SK-N-SH treated with all-trans-retinoic acid at 6 μM for 48 hours (cell line): ENCODE results near the gene GGA2.

Source experiments
- ATAC-seq: fragments of 200-7000 bp; cut with Tn5 transposase; 3 replicates; pipeline ENCODE4 v1.9.1; 2020; ENCODE audit warnings: mild to moderate bottlenecking, moderate library complexity
- ARNTL ChIP-seq: fragments of 450-650 bp; formaldehyde crosslinking; IDR thresholded peaks from 2 replicates; pipeline ENCODE4 v1.5.0; 2020; ENCODE audit warnings: low read depth, mild to moderate bottlenecking, moderate library complexity, borderline replicate concordance
- BACH2 ChIP-seq: fragments of 250-450 bp; sonication (Bioruptor Pico); IDR thresholded peaks from 2 replicates; pipeline ENCODE4 v1.9.0; 2021; ENCODE audit warnings: mild to moderate bottlenecking, borderline replicate concordance
- CREB5 ChIP-seq: fragments of 250-450 bp; sonication (Bioruptor Pico); IDR thresholded peaks from 2 replicates; pipeline ENCODE4 v1.5.1; 2020; ENCODE audit warnings: low read depth, mild to moderate bottlenecking, moderate library complexity
- CSDC2 ChIP-seq: fragments of 250-450 bp; sonication (Bioruptor Pico); IDR thresholded peaks from 2 replicates; pipeline ENCODE4 v1.5.0; 2020; ENCODE audit warnings: mild to moderate bottlenecking, moderate library complexity
- CSRNP3 ChIP-seq: fragments of 250-450 bp; sonication (Bioruptor Pico); IDR thresholded peaks from 2 replicates; pipeline ENCODE4 v1.5.1; 2021; ENCODE audit warnings: mild to moderate bottlenecking, moderate library complexity
- ESRRG ChIP-seq: fragments of 250-450 bp; sonication (Bioruptor Pico); IDR thresholded peaks from 2 replicates; pipeline ENCODE4 v1.6.1; 2021; ENCODE audit warnings: mild to moderate bottlenecking
- GLIS3 ChIP-seq: fragments of 250-450 bp; sonication (Bioruptor Pico); IDR thresholded peaks from 2 replicates; pipeline ENCODE4 v1.5.0; 2020; ENCODE audit warnings: mild to moderate bottlenecking, moderate library complexity
- ISL1 ChIP-seq: fragments of 250-450 bp; sonication (Bioruptor Pico); IDR thresholded peaks from 2 replicates; pipeline ENCODE4 v2.1.2; 2022; ENCODE audit warnings: mild to moderate bottlenecking, moderate library complexity
- PATZ1 ChIP-seq: fragments of 250-450 bp; sonication (Bioruptor Pico); IDR thresholded peaks from 2 replicates; pipeline ENCODE4 v1.8.0; 2020; ENCODE audit warnings: mild to moderate bottlenecking, moderate library complexity, borderline replicate concordance
- RARB ChIP-seq: fragments of 250-450 bp; sonication (Bioruptor Pico); IDR thresholded peaks from 2 replicates; pipeline ENCODE4 v1.8.0; 2021; ENCODE audit warnings: mild to moderate bottlenecking, moderate library complexity
- SNAI2 ChIP-seq: fragments of 250-450 bp; sonication (Bioruptor Pico); IDR thresholded peaks from 2 replicates; pipeline ENCODE4 v1.5.0; 2020; ENCODE audit warnings: mild to moderate bottlenecking, moderate library complexity
- TOX ChIP-seq: fragments of 250-450 bp; sonication (Bioruptor Pico); IDR thresholded peaks from 2 replicates; pipeline ENCODE4 v1.8.0; 2021; ENCODE audit warnings: mild to moderate bottlenecking, moderate library complexity, borderline replicate concordance
- TSHZ2 ChIP-seq: fragments of 250-450 bp; sonication (Bioruptor Pico); IDR thresholded peaks from 2 replicates; pipeline ENCODE4 v1.5.0; 2020; ENCODE audit warnings: mild to moderate bottlenecking, moderate library complexity
- ZC3H10 ChIP-seq: fragments of 250-450 bp; sonication (Bioruptor Pico); IDR thresholded peaks from 2 replicates; pipeline ENCODE4 v1.5.1; 2021; ENCODE audit warnings: mild to moderate bottlenecking, moderate library complexity
- ZFP3 ChIP-seq: fragments of 250-450 bp; sonication (Bioruptor Pico); IDR thresholded peaks from 2 replicates; pipeline ENCODE4 v1.5.0; 2020; ENCODE audit warnings: mild to moderate bottlenecking, moderate library complexity
- ZFP30 ChIP-seq: fragments of 450-650 bp; formaldehyde crosslinking; IDR thresholded peaks from 2 replicates; pipeline ENCODE4 v1.5.0; 2022; ENCODE audit warnings: mild to moderate bottlenecking, moderate library complexity
- ZNF70 ChIP-seq: fragments of 450-650 bp; formaldehyde crosslinking; IDR thresholded peaks from 2 replicates; pipeline ENCODE4 v1.5.0; 2020; ENCODE audit warnings: mild to moderate bottlenecking, moderate library complexity
- ZNF8 ChIP-seq: fragments of 450-650 bp; formaldehyde crosslinking; IDR thresholded peaks from 2 replicates; pipeline ENCODE4 v1.5.0; 2020; ENCODE audit warnings: mild to moderate bottlenecking, moderate library complexity

Gene GGA2

GRCh38 chr16:23554536-23554935, 44.2 kb upstream of the GGA2 start:
- no peak for ATAC-seq
- no peak for TF ChIP-seq TOX (CRISPR knock-in tag)
- no peak for TF ChIP-seq CSDC2 (CRISPR knock-in tag)
- no peak for TF ChIP-seq ZFP3
- TF ChIP-seq CREB5 (CRISPR knock-in tag) = no peak
- TF ChIP-seq SNAI2 = no peak
- no peak for TF ChIP-seq ZNF8 (CRISPR knock-in tag)
- TF ChIP-seq ARNTL (CRISPR knock-in tag) = no peak
- TF ChIP-seq GLIS3 (CRISPR knock-in tag) = no peak
- no peak for TF ChIP-seq ZC3H10 (CRISPR knock-in tag)
- no peak for TF ChIP-seq ISL1 (CRISPR knock-in tag)
- no peak for TF ChIP-seq ZFP30 (CRISPR knock-in tag)
- no peak for TF ChIP-seq TSHZ2 (CRISPR knock-in tag)

- no peak for ATAC-seq
- TF ChIP-seq RARB (CRISPR knock-in tag) = no peak
- no peak for TF ChIP-seq TSHZ2 (CRISPR knock-in tag)
- TF ChIP-seq GLIS3 (CRISPR knock-in tag) = no peak
- no peak for TF ChIP-seq ARNTL (CRISPR knock-in tag)
- no peak for TF ChIP-seq PATZ1 (CRISPR knock-in tag)
- no peak for TF ChIP-seq ZNF70 (CRISPR knock-in tag)
- no peak for TF ChIP-seq ZFP30 (CRISPR knock-in tag)
- no peak for TF ChIP-seq ZC3H10 (CRISPR knock-in tag)
Measured at GRCh38 chr16:23552161-23552560, 41.9 kb upstream of the GGA2 start.

GRCh38 chr16:23549938-23550337, 39.6 kb upstream of the GGA2 start:
- ATAC-seq = no peak
- TF ChIP-seq BACH2 (CRISPR knock-in tag) (no peak), CSRNP3 (CRISPR knock-in tag) (no peak), ZC3H10 (CRISPR knock-in tag) (no peak), ZFP3 (no peak), ZNF70 (CRISPR knock-in tag) (no peak), ZNF8 (CRISPR knock-in tag) (no peak), ESRRG (CRISPR knock-in tag) (no peak), TSHZ2 (CRISPR knock-in tag) (no peak)
